HG02938 (cell line): ENCODE results near the gene MXD1.

Experiments used
- ATAC-seq: cut with Tn5 transposase; IDR thresholded peaks from one replicate; pipeline ENCODE4 v1.9.1; 2021; ENCODE audit warnings: mild to moderate bottlenecking, moderate library complexity; ENCODE audit not compliant: unreplicated experiment

MXD1 gene

GRCh38 chr2:69933254-69933828, 18.4 kb downstream of the MXD1 start:
- ATAC-seq: no peak

- ATAC-seq: no peak
These were observed 19.1 kb downstream of the MXD1 start for GRCh38 chr2:69933839-69934613.

- no peak for ATAC-seq
These were observed 19.7 kb downstream of the MXD1 start for GRCh38 chr2:69934614-69934908.

- no peak for ATAC-seq
These were observed 20.1 kb downstream of the MXD1 start for GRCh38 chr2:69935011-69935410.

GRCh38 chr2:69936906-69937305, 22.0 kb downstream of the MXD1 start:
- ATAC-seq: no peak

GRCh38 chr2:69937968-69938367, 23.1 kb downstream of the MXD1 start:
- ATAC-seq: no peak

GRCh38 chr2:69939722-69940121, 24.8 kb downstream of the MXD1 start:
- ATAC-seq: no peak

GRCh38 chr2:69940691-69941090, 25.8 kb downstream of the MXD1 start:
- ATAC-seq: no peak

GRCh38 chr2:69943000-69943842, 28.3 kb downstream of the MXD1 start:
- ATAC-seq: no peak

- ATAC-seq: no peak
These were observed 29.1 kb downstream of the MXD1 start for GRCh38 chr2:69943843-69944525.

GRCh38 chr2:69944756-69945155, 29.8 kb downstream of the MXD1 start:
- ATAC-seq: no peak

- no peak for ATAC-seq
These were observed 30.5 kb downstream of the MXD1 start for GRCh38 chr2:69945441-69945840.

- ATAC-seq: no peak
These were observed 31.0 kb downstream of the MXD1 start for GRCh38 chr2:69945941-69946340.

GRCh38 chr2:69946351-69947324, 31.7 kb downstream of the MXD1 start:
- ATAC-seq: peak; percentile 65

- ATAC-seq: no peak
These were observed 32.5 kb downstream of the MXD1 start for GRCh38 chr2:69947325-69947931.

- ATAC-seq: no peak
These were observed 33.4 kb downstream of the MXD1 start for GRCh38 chr2:69948032-69948962.

- ATAC-seq: no peak
These were observed 34.2 kb downstream of the MXD1 start for GRCh38 chr2:69948963-69949645.

GRCh38 chr2:69950241-69950640, 35.3 kb downstream of the MXD1 start:
- no peak for ATAC-seq
